Activated T-helper 2 cell treated with anti-CD3 and anti-CD28 coated beads, Interferon-gamma antibody, Interleukin-2, Interleukin-4, amounts not matched to agents 10 μg/mL and 5 μg/mL and 100 μg/mL, durations not matched to agents 14 hours and 24 hours and 36 hours (primary cell): ENCODE results near the gene MICAL2. TPM values are rescaled to one million over a fixed set of nuclear protein-coding genes. Genes with fewer than 3 reads are reported as not detected.

Source experiments
- DNase-seq: peaks from one replicate; pipeline ENCODE4 v3.0.0; 2021; ENCODE audit warnings: low spot score
- H3K27ac Mint-ChIP-seq: one replicate; pipeline ENCODE4 v1.8.0; 2021; ENCODE audit warnings: mixed read lengths
- H3K27me3 Mint-ChIP-seq: one replicate; pipeline ENCODE4 v1.8.0; 2021; ENCODE audit warnings: low read depth, mixed read lengths
- H3K36me3 Mint-ChIP-seq: one replicate; pipeline ENCODE4 v1.8.0; 2021; ENCODE audit warnings: low read depth, mixed read lengths
- H3K4me1 Mint-ChIP-seq: one replicate; pipeline ENCODE4 v1.8.0; 2021; ENCODE audit warnings: low read depth, mixed read lengths
- H3K4me3 Mint-ChIP-seq: one replicate; pipeline ENCODE4 v1.8.0; 2021; ENCODE audit warnings: low read depth, mild to moderate bottlenecking, moderate library complexity, mixed read lengths
- H3K9me3 Mint-ChIP-seq: one replicate; pipeline ENCODE4 v1.8.0; 2021; ENCODE audit warnings: mixed read lengths
- intact Hi-C: fragments of 100-400 bp; cut with micrococcal nuclease; formaldehyde crosslinking; loops from one replicate; pipeline ENCODE4 v1.15.1; 2023
- total RNA-seq: library from RNA; stranded (reverse); gene quantifications from 2 replicates; pipeline ENCODE4 v1.2.3, GENCODE V29; 2022

The MICAL2 gene
- total RNA-seq, 1 donor from 2014 or later, result 736 TPM

DNA sequence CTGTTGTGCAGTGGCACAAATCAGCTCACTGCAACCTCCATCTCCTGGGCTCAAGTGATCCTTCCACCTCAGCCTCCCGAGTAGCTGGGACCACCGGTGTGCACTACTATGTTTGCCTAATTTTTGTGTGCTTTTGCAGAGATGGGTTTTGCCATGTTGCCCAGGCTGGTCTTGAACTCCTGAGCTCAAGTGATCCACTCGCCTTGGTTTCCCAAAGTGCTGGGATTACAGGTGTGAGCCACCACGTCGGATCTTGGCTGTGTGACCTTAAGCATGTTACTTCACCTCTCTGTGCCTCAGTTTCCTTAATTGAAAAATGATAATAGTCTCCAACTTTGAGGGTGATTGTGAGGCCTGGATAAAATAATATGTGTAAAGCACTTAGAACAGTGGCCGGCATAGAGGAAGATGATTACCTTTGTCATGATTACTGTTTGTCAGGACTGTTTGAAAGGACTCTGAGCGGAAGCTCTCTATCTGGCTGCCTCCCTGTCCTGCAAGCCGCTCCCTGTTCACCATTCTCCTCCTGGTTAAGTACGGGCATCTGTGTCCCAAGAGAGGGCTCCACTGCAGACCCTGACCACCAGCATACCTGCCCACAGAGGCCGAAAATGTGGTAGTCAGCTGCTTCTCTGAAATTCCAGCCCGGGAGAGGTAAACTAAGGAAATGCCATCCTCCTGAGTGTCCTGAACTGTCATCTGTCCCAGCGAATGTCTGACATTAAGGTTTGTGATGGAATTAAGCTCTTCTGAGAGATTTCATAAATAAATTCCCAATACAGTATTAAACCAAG, 73.6 kb downstream of the MICAL2 start:
- no peak overlapping the region for H3K4me3 Mint-ChIP-seq
- intact Hi-C loops, result no loop called here
- peak overlapping the region; percentile 50 for H3K27ac Mint-ChIP-seq
- DNase-seq, result no peak
- H3K36me3 Mint-ChIP-seq, result peaks cover 64% of the 10 kb centered on the region
- peaks cover 68% of the 10 kb centered on the region for H3K4me1 Mint-ChIP-seq
- no peaks in the 10 kb centered on the region for H3K9me3 Mint-ChIP-seq
- no peaks in the 10 kb centered on the region for H3K27me3 Mint-ChIP-seq

DNA sequence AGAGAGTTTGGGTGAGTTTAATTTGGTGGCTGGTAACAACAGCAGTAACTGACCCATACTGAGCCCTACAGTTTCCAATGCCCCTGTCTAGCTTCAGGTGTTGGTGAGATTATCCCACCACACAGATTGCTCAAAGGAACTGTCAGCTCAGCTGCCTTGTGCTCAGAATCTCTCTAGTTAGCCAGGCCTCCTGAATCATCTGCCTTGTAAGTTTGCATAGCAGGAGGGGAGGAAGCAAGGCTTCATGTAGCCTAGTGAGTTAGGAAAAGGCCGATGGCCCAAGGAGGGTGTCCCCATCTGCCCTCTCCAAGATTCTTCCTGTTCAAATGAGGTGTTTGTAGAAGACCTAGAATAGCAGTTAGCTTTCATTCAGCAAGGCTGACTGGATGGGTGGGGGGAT, 74.3 kb downstream of the MICAL2 start:
- Mint-ChIP-seq H3K4me1 (peaks cover 68% of the 10 kb centered on the region), H3K36me3 (peaks cover 59% of the 10 kb centered on the region), H3K9me3 (no peaks in the 10 kb centered on the region), H3K27me3 (no peaks in the 10 kb centered on the region), H3K27ac (peak overlapping the region; percentile 50), H3K4me3 (no peak overlapping the region)
- intact Hi-C loops, result loop anchor here (5.0 kb wide), 1 partner anchor 337 kb away; no protein-coding TSS in a partner anchor
- no peak for DNase-seq

DNA sequence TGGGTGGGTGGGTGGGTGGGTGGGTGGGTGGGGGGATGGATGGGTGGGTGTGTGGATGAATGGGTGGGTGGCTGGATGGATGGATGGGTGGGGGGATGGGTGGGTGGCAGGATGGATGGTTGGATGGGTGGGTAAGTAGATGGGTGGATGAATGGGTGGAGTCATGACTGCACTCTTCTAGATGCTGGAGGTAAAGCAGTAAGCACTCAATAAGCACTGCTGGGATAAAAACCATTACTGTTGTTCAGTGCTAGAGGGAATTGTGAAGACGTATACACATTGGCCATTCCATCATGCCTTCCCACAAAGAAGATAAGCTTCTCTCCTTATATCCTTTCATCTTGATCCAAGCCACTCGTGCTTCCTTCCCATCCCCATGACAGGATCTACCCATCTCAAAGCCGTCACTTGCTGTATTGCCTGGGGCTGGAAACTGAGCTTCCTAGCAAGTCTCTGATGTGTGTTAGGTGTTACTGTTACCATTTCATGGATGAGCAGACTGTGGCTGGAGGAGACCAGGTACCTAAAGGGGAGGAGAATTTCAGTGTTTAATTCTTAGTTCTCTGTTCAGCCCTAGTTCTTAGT, 74.8 kb downstream of the MICAL2 start:
- intact Hi-C loops, result loop anchor here (5.0 kb wide), 1 partner anchor 338 kb away; no protein-coding TSS in a partner anchor
- Mint-ChIP-seq H3K4me3 (no peak overlapping the region), H3K4me1 (peaks cover 69% of the 10 kb centered on the region), H3K9me3 (no peaks in the 10 kb centered on the region), H3K27ac (peak overlapping the region; percentile 44), H3K36me3 (peaks cover 60% of the 10 kb centered on the region), H3K27me3 (no peaks in the 10 kb centered on the region)
- DNase-seq, result no peak

DNA sequence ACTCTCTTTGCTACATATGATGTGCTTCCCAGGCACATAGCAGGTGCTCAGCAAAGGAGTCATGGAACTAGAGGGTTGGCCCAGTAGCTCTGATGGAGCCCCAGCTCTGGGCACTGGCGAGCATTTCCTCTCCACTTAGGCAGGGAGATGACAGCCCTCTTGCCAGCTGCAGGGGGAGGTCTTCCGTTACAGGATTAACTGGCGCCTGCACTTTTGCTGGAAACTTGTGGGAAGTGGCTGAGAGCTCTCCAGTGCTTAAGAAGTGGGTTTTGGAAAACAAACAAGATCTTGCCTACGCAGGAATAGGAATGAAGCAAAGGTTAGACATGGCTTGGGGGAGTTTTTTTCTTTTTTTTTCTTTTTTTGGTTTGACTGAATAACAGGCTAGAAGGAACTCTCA, 75.5 kb downstream of the MICAL2 start:
- intact Hi-C loops, result loop anchor here (5.0 kb wide), 1 partner anchor 339 kb away; no protein-coding TSS in a partner anchor
- H3K4me1 Mint-ChIP-seq, result peaks cover 71% of the 10 kb centered on the region
- no peak overlapping the region for H3K4me3 Mint-ChIP-seq
- H3K27me3 Mint-ChIP-seq, result no peaks in the 10 kb centered on the region
- no peak for DNase-seq
- peak overlapping the region; percentile 44 for H3K27ac Mint-ChIP-seq
- no peaks in the 10 kb centered on the region for H3K9me3 Mint-ChIP-seq
- H3K36me3 Mint-ChIP-seq, result peaks cover 61% of the 10 kb centered on the region

DNA sequence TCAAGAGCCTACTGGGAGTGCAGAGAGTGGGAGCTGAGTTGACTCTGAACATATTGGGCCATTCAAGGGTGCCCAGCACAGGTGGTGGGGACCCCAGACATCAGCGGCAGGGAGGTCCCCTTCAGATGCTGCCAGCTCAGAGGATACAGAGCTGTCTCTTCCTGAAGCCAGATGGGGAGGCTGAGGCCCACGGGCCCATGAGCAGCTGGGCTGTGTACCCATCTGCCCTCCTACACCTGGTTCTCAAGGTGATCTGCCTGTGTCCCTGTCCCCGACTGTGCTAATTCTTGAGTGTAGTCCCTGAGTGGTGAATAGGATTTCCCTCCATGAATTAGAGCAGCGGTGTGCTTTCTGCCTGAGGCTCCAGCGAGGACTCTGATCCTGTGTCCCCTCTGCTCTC, 76.3 kb downstream of the MICAL2 start:
- H3K4me1 Mint-ChIP-seq, result peaks cover 71% of the 10 kb centered on the region
- no peak overlapping the region for H3K4me3 Mint-ChIP-seq
- peaks cover 65% of the 10 kb centered on the region for H3K36me3 Mint-ChIP-seq
- H3K27ac Mint-ChIP-seq, result peak overlapping the region; percentile 91
- H3K27me3 Mint-ChIP-seq, result no peaks in the 10 kb centered on the region
- intact Hi-C loops, result loop anchor here (5.0 kb wide), 1 partner anchor 339 kb away; no protein-coding TSS in a partner anchor
- H3K9me3 Mint-ChIP-seq, result no peaks in the 10 kb centered on the region
- DNase-seq, result no peak

DNA sequence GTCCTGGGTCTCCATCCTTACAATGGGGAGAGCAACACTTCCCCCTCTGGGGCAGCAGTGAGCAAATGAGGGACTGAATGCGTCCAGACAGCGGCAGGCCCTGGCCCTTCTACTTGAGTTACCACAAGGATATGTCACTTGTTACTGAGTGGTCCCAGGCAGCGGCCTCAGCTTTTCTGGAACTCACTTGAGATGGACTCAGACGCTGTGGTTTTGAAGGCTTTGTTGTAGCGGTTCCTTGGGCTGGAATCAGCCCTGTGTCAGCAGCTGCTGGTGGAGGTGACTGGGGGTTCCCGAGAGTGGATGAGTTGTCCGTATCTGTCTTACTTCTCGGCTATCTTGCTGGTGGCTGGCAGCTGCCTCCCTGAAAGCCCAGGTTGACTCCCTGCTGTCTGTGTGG, 77.0 kb downstream of the MICAL2 start:
- Mint-ChIP-seq H3K27ac (peak overlapping the region; percentile 91), H3K27me3 (no peaks in the 10 kb centered on the region), H3K36me3 (peaks cover 69% of the 10 kb centered on the region), H3K4me1 (peaks cover 74% of the 10 kb centered on the region), H3K9me3 (no peaks in the 10 kb centered on the region), H3K4me3 (peak overlapping the region; percentile 63)
- intact Hi-C loops, result loop anchor here (5.0 kb wide), 1 partner anchor 340 kb away; no protein-coding TSS in a partner anchor
- DNase-seq, result peak; percentile 30

DNA sequence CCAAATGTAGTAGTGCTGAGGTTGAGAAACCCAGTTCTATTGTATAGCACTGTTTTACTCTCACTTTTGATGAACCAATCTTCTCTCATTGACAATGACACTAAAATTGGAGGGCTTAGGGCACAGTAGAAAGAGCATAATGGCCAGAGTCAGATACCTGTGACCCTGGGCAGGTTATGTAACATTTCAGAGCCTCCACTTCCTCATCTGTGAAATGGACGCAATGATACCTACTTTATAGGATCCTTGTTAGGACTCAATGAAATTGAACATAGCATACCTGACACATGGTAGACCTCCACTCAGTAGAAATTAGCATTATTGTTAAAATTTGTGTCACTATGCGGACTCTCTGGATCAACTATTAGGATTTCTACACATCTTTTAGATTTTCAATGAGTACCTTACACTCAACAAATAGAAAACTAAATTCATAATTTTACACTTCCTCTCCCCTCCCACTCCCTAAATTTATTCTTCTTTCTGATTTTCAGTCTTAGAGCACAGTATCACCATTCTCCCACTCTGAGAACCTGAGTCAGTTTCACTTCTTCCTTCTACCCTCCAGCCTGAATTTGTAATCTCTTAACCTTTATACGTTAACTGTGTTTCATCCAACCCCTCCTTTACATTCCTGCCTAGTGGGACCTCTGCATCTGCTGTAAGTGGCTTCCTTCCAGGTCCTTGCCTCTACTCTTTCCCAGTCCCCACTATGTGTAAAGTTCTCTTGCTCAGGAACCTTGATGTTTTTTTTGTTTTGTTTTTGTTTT, 78.3 kb downstream of the MICAL2 start:
- H3K27ac Mint-ChIP-seq, result peak overlapping the region; percentile 90
- peak overlapping the region; percentile 58 for H3K4me3 Mint-ChIP-seq
- no peaks in the 10 kb centered on the region for H3K9me3 Mint-ChIP-seq
- peaks cover 69% of the 10 kb centered on the region for H3K36me3 Mint-ChIP-seq
- peaks cover 71% of the 10 kb centered on the region for H3K4me1 Mint-ChIP-seq
- intact Hi-C loops, result loop anchor here (1.0 to 5.0 kb wide), 5 partner anchors 14 to 341 kb away; partner anchors contain the start of gene MICAL2
- DNase-seq, result no peak
- no peaks in the 10 kb centered on the region for H3K27me3 Mint-ChIP-seq

DNA sequence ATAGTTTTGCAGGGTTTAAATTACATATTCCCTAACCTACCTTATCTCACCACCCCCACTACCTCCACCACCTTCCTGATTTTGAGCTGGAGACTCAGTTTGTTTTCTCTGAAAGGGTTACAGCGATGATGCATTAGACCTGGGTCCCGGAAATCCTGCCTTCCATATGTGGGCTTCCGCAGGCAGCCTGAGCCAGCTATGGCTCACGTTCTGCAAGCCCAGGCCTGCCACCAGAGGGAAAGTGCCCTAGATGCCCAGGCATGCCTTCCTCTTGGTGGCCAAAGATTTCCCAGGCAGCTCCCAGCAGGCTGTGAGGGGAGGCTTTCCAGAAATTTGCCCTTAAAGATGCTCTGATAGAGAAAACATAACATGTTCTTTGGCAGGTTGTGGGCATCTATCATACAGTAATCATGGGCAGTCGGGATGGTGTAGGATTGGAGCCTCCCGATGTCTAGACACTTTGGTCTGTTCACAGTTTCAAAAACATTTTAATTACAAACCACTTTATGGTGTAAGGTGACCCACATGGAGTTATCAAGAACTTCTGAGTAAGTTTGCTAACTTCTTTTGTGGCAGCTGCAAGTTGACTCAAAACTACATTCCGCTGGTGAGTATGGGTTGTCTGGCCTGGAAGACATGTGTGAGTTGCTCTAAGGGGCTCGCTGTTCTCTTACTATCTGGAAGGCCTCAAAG, 79.3 kb downstream of the MICAL2 start:
- intact Hi-C loops, result loop anchor here (1.0 to 5.0 kb wide), 8 partner anchors 10 to 342 kb away; partner anchors contain the start of gene MICAL2

DNA sequence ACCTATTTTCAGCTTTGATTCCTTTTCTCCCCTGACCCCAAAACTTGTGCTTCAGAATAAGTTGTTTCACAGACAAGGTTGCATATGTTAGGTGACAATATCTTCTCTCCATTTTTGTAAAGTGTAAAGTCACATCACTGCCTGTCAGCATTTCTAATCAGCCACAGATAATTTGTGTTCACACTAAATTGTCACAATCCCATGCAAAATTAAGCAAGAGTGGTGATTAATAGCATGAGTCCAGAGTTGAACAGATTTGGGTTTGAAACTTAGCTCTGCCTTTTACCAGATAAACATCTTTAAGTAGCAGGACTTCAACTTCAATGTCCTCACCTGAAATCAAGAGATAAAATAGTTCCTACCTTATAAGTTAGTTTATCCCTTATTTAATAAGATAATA, 80.1 kb downstream of the MICAL2 start:
- Mint-ChIP-seq H3K9me3 (no peaks in the 10 kb centered on the region), H3K27ac (peak overlapping the region; percentile 90), H3K4me1 (peaks cover 78% of the 10 kb centered on the region), H3K27me3 (no peaks in the 10 kb centered on the region), H3K4me3 (peak overlapping the region; percentile 58), H3K36me3 (peaks cover 63% of the 10 kb centered on the region)
- intact Hi-C loops, result loop anchor here (1.0 kb wide), 3 partner anchors 9 to 40 kb away; no protein-coding TSS in a partner anchor
- no peak for DNase-seq

More for the DNA sequence above, 79.3 kb downstream of the MICAL2 start:
- no peak for DNase-seq
- peaks cover 78% of the 10 kb centered on the region for H3K4me1 Mint-ChIP-seq
- no peaks in the 10 kb centered on the region for H3K9me3 Mint-ChIP-seq
- peak overlapping the region; percentile 90 for H3K27ac Mint-ChIP-seq
- H3K27me3 Mint-ChIP-seq, result no peaks in the 10 kb centered on the region
- peak overlapping the region; percentile 58 for H3K4me3 Mint-ChIP-seq
- H3K36me3 Mint-ChIP-seq, result peaks cover 69% of the 10 kb centered on the region

DNA sequence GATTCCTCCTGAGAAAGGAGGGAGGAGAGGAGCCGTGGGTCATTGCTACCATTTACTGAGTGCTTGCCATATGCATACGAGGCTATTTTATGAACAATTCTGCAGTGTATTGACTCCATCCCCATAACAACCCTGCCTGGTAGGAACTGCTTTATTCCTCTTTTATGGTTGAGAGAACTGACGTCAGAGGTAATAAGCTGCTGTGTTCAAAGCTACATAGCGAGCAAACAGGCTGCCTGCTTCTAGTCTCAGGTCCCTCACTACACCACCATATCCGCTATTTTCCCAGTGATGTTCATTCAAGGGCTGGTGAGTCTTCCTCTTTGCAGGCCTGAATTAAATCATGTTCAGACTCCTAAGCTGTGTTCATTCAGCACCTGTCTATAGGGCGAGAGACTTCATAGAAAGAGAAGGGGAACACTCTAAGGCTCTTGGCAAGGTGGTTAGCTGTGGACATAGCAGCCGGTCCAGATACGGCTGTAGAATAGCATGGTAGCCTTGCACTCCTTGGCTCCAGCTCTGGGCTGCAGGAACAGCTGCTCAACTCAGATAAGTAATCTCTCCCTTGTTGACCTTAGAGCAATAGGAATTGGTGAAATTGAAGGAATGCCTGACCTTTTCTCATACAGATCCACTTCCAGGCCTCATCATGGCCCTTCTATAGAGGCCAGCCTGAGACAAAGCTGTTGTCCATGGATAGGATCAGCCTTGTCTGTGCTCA, 82.6 kb downstream of the MICAL2 start:
- H3K4me1 Mint-ChIP-seq, result peaks cover 64% of the 10 kb centered on the region
- no peak overlapping the region for H3K4me3 Mint-ChIP-seq

DNA sequence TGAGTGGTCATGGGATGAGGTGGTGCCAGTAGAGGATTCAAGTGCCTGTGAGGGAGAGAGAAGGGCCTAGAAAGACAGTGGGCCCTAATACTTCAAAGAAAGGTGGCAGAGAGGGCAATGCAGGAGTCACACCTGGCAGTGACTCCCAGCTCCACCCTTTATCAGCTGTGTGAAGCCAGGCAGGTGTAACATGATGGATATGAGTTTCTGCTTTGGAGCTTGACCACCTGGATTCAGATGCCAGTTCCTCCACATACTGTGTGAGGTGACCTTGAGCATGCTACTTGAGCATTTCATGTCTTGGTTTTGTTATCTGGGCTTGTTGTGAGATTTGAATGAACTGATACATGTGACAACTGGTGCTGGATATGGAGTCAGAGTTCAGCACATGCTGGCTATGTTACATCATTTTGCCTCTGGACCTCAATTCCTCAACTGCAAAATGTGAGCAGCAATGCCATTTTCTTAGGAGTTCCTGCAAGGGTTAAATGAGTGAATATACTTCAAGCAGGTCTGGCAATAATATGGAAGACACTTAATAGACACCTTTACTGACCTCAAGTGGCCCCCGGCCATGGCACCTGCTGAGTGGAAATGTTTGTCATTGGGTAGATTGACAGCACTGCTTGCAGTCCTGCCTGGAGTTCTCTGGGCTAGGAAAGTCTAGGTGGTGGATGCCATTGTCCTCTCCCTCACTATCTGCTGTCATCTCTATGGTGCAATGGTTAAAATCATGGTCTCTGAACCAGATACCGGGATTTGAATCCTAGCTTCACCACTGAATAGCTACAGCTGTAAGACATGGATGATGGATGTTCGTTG, 83.3 kb downstream of the MICAL2 start:
- H3K36me3 Mint-ChIP-seq, result peaks cover 72% of the 10 kb centered on the region
- H3K4me1 Mint-ChIP-seq, result peaks cover 65% of the 10 kb centered on the region
- H3K9me3 Mint-ChIP-seq, result no peaks in the 10 kb centered on the region
- no peak for DNase-seq
- H3K4me3 Mint-ChIP-seq, result no peak overlapping the region
- H3K27ac Mint-ChIP-seq, result peak overlapping the region; percentile 48
- intact Hi-C loops, result no loop called here
- H3K27me3 Mint-ChIP-seq, result no peaks in the 10 kb centered on the region

More for the DNA sequence above, 82.6 kb downstream of the MICAL2 start:
- DNase-seq, result no peak
- Mint-ChIP-seq H3K27ac (peak overlapping the region; percentile 48), H3K9me3 (no peaks in the 10 kb centered on the region), H3K36me3 (peaks cover 70% of the 10 kb centered on the region), H3K27me3 (no peaks in the 10 kb centered on the region)
- intact Hi-C loops, result no loop called here
